GM10266 (cell line): ENCODE measurements around the gene HSD17B12.

Source experiments
- DNase-seq: peaks from one replicate; pipeline ENCODE4 v3.0.0; 2012; ENCODE audit errors: extremely low spot score
- TF ChIP-seq, protein P1 (sequence below): IDR thresholded peaks from 2 replicates; pipeline ENCODE4 v1.5.1; 2012; ENCODE audit warnings: mild to moderate bottlenecking, low read depth; ENCODE audit not compliant: control insufficient read depth, insufficient read depth; ENCODE audit errors: missing control alignments

Gene HSD17B12

GRCh38 chr11:43738600-43739409, 58.3 kb downstream of the HSD17B12 start:
- no peak for DNase-seq
- TF ChIP-seq, protein P1, sequence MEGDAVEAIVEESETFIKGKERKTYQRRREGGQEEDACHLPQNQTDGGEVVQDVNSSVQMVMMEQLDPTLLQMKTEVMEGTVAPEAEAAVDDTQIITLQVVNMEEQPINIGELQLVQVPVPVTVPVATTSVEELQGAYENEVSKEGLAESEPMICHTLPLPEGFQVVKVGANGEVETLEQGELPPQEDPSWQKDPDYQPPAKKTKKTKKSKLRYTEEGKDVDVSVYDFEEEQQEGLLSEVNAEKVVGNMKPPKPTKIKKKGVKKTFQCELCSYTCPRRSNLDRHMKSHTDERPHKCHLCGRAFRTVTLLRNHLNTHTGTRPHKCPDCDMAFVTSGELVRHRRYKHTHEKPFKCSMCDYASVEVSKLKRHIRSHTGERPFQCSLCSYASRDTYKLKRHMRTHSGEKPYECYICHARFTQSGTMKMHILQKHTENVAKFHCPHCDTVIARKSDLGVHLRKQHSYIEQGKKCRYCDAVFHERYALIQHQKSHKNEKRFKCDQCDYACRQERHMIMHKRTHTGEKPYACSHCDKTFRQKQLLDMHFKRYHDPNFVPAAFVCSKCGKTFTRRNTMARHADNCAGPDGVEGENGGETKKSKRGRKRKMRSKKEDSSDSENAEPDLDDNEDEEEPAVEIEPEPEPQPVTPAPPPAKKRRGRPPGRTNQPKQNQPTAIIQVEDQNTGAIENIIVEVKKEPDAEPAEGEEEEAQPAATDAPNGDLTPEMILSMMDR: no peak

- DNase-seq: no peak
- TF ChIP-seq, protein P1: no peak
Observed at GRCh38 chr11:43746670-43747069, 66.1 kb downstream of the HSD17B12 start.

GRCh38 chr11:43747130-43747802, 66.7 kb downstream of the HSD17B12 start:
- TF ChIP-seq, protein P1: no peak
- DNase-seq: no peak

- TF ChIP-seq, protein P1: no peak
- DNase-seq: no peak
Observed at GRCh38 chr11:43748095-43748494, 67.6 kb downstream of the HSD17B12 start.

- DNase-seq: no peak
Observed at GRCh38 chr11:43751726-43752125, 71.2 kb downstream of the HSD17B12 start.

GRCh38 chr11:43756575-43756974, 76.0 kb downstream of the HSD17B12 start:
- TF ChIP-seq, protein P1: no peak
- no peak for DNase-seq

More at GRCh38 chr11:43751726-43752125, 71.2 kb downstream of the HSD17B12 start:
- TF ChIP-seq, protein P1: no peak

DNA sequence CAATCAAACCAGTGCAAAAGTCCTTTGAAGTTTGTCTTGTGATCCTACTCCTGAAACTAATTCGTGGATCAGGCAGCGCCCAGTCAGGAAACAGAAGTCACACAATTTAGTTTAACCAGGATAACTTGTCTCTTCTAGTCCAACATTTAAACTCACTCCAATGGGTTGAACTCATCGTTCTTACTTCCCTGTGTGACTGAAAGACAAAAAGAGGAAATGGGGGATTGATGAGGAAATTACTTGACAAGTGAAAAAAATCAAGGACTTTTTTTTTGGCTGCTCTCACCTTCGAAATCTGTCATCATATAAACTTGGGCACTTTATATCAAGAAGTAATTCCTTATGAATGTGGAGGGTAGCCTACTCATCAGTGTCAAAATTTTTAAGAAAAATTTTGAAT, 78.4 kb downstream of the HSD17B12 start:
- TF ChIP-seq, protein P1: no peak
- DNase-seq: no peak
